Astrocyte of the spinal cord (primary cell): ENCODE measurements around the gene PPEF2.

Source experiments
- DNase-seq: peaks from one replicate; pipeline ENCODE4 v3.0.0; 2011; ENCODE audit warnings: low read depth, low spot score
- H3K4me3 ChIP-seq: 2 replicates; pipeline ENCODE4 v1.5.1; 2011; ENCODE audit warnings: low read depth, mild to moderate bottlenecking, low read length, moderate library complexity
- CTCF ChIP-seq: IDR thresholded peaks from 2 replicates; pipeline ENCODE4 v1.5.1; 2012; ENCODE audit warnings: low read depth, mild to moderate bottlenecking, low read length, inconsistent platforms
- in situ Hi-C: cut with HindIII; loops from 2 replicates; pipeline ENCODE4 v1.10.0; 2017; ENCODE audit warnings: low sequenced_read_pairs

The PPEF2 gene

DNA sequence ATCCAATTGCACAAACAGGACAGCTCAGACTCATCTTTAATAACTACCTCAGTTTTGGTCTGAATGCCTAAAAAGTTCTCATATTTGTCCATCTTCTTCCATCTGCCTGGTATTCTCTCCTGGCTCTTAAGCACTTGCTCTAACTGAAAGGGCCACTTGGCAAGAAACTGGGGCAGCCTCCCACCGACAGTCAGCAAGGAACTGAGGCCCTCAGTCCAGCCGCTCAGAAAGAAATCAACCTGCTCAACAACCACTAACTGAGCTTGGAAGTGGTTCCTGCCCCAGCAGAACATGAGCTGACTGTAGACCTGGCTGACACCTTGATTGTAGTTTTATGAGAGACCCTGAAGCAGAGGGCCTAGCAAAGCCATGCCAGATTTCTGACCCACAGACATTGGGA, 84.4 kb downstream of the PPEF2 start:
- TF ChIP-seq CTCF = no peak
- DNase-seq = no peak

More for the DNA sequence above, 84.4 kb downstream of the PPEF2 start:
- H3K4me3 ChIP-seq = no peak overlapping the region
- in situ Hi-C loops = no loop called here
